H4 (cell line): ENCODE data around the gene KDM6A. TPM values are rescaled to one million over a fixed set of nuclear protein-coding genes. Genes with fewer than 3 reads are reported as not detected.
"Not testable (repeated sequence)": the region's sequence is repeated elsewhere in the genome, so short reads cannot be mapped to it uniquely, and the experiment has no call there.

ENCODE experiments used
- DNase-seq: peaks from one replicate; pipeline ENCODE4 v3.0.0-alpha.2; 2015; ENCODE audit warnings: low spot score
- total RNA-seq: library from RNA; depleted of rRNA; stranded (reverse); fragments of >200 nt; shearing (Covaris generic); gene quantifications from 2 replicates; pipeline ENCODE4 v1.2.3, GENCODE V29; 2014

KDM6A gene
- total RNA-seq, 1 experiment from 2014 or later = 15.5 TPM

DNA sequence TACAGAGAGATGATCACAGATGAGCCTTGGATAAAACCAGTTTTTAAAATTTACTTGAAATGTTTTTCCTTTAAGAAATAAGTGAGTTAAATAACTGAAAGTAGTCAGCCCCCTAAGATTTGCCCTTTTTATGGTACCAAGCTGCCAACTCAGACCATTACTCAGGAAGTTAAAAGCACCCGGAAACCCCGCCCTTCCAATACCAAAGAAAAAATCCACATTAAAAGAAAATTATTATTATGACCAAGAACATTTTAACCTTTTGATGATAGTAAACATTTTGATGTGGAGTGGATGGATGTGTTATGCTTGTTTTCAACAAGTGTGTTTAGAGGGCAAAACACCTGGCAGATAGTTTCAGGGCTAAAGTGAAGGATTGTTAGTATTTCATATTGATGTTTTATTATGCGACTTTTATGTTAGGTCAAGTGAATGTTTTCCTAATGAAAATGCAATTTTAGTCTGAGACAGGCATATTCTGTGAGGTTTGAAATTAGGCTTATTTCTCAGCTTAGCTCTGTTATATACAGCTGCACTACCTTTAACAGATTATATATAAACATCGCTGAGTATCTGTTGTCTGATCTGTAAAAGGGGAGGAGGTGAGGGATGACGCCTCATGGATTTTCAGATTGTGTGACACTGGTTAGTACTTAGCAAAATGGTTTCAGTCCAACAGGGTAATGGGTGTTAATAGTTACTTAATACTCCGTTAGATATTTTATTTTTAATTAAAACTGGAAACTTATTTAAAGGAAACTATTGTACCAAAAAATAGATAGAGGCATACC is 89.0 kb downstream of the KDM6A start:
- no peak for DNase-seq

- DNase-seq = no peak
Observed at GRCh38 chrX:44962944-44963343, 90.0 kb downstream of the KDM6A start.

- no peak for DNase-seq
Observed at GRCh38 chrX:44967221-44967620, 94.2 kb downstream of the KDM6A start.

DNA sequence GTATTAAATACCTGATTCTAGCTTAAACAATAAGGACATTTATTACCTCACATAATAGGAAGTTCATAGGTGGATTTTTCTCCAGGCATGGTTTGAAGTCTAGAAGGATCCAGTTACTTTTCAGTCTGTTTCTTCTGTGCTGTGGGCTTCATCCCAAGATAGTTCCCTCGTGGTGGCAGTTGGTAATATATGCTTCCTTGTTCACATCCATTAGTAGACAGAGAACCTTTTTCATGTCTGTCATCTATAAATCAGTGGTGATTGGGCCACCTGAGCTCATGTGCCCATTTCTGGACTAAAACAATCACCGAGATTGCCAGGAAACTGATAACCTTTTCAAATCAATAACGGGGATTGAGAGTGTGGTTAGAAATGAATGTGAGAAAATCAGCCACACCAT is 97.7 kb downstream of the KDM6A start:
- DNase-seq = no peak

GRCh38 chrX:44971674-44972073 is 98.7 kb downstream of the KDM6A start:
- no peak for DNase-seq

GRCh38 chrX:44972132-44972531 is 99.1 kb downstream of the KDM6A start:
- DNase-seq = no peak

DNA sequence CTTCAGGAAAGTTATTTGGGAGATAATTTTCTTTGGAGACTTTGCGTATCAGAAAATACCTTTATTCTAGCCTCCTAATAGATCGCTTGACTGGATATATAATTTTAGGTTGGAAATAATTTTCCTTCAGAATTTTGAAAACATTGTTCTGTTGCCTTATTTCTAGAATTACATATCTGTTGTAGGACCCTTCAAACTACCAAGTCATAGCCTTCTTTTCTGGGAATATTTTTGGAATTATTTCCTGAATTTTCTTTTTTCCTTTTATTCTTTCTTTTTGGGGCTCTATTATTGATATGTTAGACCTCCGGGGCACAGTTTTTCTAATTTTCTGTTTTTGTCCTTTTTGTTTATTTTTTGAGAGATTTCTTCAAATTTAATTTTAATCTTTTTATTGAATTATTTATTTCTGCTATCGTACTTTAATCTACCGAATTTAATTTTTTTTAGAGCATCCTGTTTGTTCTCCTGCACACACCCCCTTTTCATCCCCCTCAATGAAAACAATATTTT is 100.5 kb downstream of the KDM6A start:
- DNase-seq = no peak

DNA sequence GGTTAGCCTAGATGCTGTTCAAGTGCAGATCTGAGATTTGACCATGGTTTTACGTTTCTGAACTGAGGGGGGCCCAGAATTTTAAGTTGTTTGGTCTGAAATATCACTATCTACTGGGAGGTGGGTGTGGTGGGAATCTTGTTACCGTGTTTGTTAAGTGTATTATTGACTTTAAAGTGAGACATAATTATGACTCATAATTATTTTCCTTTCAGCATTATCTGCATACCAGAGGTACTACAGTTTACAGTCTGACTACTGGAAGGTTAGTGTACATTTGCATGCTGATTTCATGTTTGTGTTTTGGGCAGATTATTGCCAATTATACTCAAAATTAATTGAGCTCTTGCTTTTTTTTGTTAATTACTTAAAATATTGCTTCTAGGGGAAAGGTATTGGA is 101.5 kb downstream of the KDM6A start:
- no peak for DNase-seq

DNA sequence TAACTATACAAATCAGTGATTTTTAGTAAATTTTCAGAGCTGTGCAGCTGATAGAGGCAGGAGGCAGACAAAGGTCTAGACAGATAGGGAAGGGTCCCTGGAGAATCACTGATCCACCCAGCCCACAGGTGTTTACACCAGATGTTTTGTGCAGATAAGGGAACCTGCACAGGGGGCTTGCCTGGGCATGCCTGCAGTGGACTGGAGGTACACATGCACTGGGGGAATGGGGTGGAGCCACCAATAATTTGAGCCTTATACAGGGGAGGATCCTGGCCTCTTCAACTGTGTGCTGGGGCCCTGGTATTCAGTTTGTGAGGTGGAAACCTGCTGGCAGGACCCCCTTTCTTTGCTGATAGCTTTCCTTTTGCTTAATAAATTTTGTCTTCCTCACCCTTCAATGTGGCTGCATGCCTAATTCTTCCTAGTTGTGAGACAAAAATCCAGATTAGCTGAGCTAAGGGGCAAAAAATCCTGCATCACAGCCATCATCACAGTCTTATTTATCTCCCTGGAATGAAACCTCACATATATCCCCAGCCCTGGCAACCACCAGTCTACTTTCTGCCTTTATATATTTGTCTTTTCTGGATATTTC is 102.8 kb downstream of the KDM6A start:
- no peak for DNase-seq

DNA sequence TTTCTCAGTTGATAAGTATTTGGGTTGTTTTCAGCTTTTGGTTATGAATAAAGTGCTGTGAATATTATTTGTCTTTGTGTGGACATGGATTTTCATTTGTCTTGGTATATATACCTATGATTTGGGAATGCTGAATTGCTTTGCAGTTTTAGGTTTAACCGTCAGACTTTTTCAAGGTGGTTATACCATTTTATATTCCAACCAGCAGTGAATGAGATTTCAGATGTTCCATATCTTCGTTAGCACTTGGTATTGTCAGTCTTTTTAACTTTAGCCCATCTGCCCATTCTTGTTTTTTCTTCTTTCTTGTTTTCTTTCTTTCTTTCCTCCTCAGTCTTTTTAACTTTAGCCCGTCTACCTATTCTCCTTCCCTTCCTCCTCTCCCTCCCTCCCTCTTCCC is 106.0 kb downstream of the KDM6A start:
- DNase-seq = no peak

GRCh38 chrX:44980403-44980802 is 107.4 kb downstream of the KDM6A start:
- DNase-seq = no peak

GRCh38 chrX:44980883-44981282 is 107.9 kb downstream of the KDM6A start:
- DNase-seq = no peak

- no peak for DNase-seq
Observed at GRCh38 chrX:44989995-44990770, 117.2 kb downstream of the KDM6A start.

DNA sequence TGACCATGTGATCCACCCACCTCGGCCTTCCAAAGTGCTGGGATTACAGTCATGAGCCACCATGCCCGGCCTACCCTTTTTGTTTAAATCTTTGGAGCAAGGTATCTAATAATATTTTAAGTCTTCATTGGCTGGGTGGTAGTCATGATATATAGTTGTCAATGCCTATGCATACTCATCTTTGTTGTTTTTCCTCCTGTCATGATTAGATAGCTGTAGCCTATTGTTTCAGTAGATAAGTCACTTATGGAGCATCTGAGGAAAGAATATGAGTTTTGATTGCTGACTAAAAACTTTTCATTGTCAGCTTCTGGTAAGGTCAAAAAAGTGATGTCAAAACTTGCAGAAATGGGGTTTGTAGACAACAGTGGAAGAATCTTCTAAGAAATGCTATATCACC is 119.8 kb downstream of the KDM6A start:
- no peak for DNase-seq

- no peak for DNase-seq
Observed at GRCh38 chrX:44996277-44996676, 123.3 kb downstream of the KDM6A start.

DNA sequence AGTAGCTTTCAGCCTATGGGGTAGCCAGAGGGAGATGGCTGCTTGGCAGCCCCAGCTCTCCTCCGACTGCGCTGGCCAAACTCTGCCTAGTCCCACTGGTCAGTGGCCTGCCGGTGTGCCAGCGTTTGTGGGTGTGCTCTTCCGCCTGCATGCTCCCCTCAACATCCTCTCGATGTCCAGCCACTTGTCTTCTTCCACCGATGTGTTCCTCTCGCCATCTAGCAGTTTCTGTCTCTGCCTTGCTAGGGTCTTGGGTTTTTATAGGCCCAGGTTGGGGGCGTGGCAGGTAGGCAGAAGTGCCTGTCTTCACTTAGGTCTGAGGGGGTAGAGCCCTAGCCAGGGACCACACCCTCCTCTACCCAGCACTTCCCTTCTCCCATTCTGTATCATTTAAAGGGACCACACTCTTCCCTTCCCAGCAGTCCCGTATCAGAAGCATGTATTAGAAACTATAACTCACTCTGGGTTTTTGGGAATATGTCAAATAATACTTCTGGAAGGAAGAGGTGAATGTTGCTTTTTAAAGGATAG is 124.4 kb downstream of the KDM6A start:
- no peak for DNase-seq

GRCh38 chrX:44997888-44998287 is 124.9 kb downstream of the KDM6A start:
- DNase-seq = no peak

- not testable (repeated sequence) for DNase-seq
Observed at GRCh38 chrX:44999237-44999636, 126.2 kb downstream of the KDM6A start.

GRCh38 chrX:44999872-45000271 is 126.9 kb downstream of the KDM6A start:
- not testable (repeated sequence) for DNase-seq

DNA sequence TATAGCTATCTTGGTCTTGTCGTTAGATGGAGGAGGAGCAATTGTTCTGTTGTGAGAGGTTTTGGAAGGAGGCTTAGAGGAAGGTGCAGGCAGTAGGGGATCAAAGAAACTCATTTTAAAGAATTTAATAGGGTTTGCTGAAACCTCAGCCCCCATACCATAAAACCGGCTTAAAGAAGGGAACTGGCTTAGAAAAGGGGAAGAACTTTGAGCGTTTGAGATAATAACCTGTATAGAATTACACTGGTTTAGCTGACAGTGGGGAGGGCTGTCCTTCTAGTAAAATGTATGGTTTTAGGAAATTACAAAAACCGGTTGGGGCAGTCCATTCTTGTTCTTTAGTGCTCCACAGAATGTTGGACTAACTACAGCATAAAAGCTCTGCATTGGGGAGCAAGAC is 128.1 kb downstream of the KDM6A start:
- DNase-seq = no peak

- no peak for DNase-seq
Observed at GRCh38 chrX:45003085-45003484, 130.1 kb downstream of the KDM6A start.
